ENCODE data around the gene CTRB2.

The CTRB2 gene

DNA sequence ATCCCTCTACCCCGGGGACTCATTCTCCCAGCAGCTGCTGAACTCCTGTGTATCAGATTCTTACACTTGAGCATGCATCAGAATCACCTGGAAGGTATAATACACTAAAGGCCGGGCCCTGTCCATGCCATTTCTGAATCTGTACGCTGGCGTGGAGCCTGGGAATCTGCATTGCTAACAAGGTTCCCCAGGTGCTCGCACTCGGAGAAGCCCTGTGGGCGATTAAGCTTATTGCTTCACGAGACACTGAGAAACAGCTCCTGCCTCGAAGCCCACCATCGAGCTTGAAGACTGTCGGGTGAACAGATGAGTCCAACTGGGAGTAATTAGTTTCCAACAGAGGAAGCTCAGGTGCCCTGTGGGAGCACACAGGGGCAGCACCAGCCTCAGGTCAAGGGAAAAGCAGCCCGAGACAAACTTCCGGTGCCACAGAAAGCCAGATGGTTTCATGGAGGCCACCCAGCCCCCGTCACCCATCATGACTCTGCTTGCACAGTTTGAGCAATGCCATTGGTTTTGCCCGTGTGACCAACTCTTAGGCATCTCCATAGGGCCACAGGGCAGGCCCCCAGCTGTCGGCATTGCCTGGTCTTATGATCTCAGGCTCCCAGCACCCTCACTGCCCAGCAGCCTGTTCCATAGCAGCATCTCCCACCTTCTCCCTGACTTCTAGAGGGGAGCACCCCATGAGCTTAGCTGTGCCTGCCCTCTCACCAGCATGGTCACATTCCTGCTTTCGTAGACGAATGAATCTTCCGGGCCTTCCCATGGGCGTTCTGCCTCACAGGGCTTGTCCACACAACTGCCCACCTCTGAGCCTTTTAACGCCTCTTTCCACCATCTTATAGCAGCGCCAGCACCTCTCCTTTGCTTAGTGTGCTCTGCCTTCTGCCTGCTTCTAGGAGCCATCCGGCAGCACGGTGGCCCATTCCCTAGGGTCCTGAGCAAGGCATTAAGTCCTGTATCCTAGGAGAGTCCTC is 10.9 kb downstream of the CTRB2 start:
- FAIRE-seq (no peak), DNase-seq (ENCODE audit: insufficient read length, low spot score) (no peak)
- no peak for TF ChIP-seq CTCF (IDR thresholded peaks at IDR 0.05; ENCODE audit: insufficient read depth, missing control alignments)

GRCh38 chr16:75193730-75194444 is 13.1 kb downstream of the CTRB2 start:
- DNase-seq (ENCODE audit: insufficient read length, low spot score) (no peak), FAIRE-seq (no peak)
- TF ChIP-seq CTCF (IDR thresholded peaks at IDR 0.05; ENCODE audit: insufficient read depth, missing control alignments), result no peak

DNA sequence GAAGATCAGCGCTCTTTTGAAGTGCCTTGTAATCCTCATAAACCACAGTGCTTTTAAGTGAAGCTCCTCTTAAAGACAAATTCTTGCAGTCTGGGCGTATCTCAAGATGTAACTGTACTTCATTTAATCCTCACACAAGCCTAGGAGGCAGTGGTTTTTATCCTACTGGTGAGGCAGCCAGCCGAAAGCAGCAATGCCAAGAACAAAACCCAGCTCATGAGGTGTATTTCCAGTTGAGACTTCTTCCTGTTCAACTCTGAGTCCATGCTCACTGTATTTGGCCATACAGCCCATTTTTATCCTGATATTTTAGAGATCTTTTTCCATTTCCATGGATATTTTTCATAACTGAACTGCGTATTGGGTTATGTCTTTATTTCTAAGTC is 13.7 kb downstream of the CTRB2 start:
- TF ChIP-seq CTCF (IDR thresholded peaks at IDR 0.05; ENCODE audit: insufficient read depth, missing control alignments), result no peak
- DNase-seq (ENCODE audit: insufficient read length, low spot score) (no peak), FAIRE-seq (no peak)

- no peak for TF ChIP-seq CTCF (IDR thresholded peaks at IDR 0.05; ENCODE audit: insufficient read depth, missing control alignments)
- DNase-seq (ENCODE audit: insufficient read length, low spot score) (no peak), FAIRE-seq (no peak)
Measured at GRCh38 chr16:75192606-75193264, 14.2 kb downstream of the CTRB2 start.

DNA sequence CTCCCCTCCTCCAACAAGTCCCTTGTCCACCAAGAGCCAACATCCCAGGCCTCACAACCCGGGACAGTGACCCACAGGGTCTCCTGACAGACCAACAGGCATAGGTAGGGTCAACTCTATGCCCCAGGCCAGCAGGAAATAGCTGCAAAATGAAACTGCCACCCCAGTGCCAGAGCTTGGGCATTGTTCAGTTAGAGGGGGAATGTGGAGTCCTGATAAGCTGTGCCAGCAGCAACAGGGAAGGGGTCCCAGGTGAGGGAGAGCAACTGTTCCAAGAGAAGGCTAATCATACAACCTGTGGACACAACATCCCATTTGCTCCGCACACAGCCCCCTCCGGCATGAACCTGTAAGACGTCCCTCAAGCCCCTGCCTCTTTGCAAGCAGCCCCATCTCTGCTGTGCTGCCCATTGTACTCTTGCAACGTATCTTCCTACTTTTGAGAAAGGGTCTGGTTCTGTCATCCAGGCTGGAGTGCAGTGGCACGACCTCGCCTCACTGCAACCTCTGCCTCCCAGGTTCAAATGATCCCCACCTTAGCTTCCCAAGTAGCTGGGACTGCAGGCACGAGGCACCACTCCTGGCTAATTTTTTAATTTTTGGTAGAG is 17.2 kb downstream of the CTRB2 start:
- FAIRE-seq (no peak), DNase-seq (ENCODE audit: insufficient read length, low spot score) (no peak)
- no peak for TF ChIP-seq CTCF (IDR thresholded peaks at IDR 0.05; ENCODE audit: insufficient read depth, missing control alignments)

DNA sequence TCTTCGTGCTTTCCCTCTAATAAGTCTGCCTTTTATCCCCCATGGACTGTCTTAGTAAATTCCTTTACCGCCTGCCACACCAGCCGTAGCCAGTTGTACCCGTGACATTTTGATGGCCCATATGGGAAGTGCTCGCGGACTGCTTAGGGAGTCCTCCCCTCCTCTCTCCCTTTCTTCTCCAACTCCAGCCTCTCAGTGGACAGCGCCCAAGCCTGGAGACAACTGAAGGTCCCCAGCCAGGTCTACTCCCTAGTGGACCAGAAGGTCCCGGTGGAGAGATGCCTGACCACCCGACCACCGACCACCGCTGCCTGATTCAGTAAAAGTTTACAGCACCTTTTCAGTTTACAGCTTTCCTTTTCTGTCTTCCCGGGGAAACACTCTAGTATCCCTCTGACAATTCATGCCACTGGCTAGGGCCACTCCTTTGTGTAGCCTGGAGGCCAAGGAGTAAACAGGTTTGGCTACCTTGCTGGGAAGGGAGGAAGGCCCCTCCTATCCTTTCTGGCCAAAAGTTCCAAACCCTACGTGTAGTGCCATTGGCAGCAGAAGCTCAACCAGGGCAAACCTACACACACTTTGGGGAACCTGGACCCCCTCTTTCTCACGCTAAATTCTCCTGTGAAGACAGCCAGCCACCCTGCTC is 18.0 kb downstream of the CTRB2 start:
- FAIRE-seq (no peak), DNase-seq (ENCODE audit: insufficient read length, low spot score) (no peak)

More for the DNA sequence above, 18.0 kb downstream of the CTRB2 start:
- TF ChIP-seq CTCF (IDR thresholded peaks at IDR 0.05; ENCODE audit: insufficient read depth, missing control alignments), result no peak

All from D721Med (cell line).